Measurements from ENCODE around the gene UBE2H.

- TF ChIP-seq, protein P1, sequence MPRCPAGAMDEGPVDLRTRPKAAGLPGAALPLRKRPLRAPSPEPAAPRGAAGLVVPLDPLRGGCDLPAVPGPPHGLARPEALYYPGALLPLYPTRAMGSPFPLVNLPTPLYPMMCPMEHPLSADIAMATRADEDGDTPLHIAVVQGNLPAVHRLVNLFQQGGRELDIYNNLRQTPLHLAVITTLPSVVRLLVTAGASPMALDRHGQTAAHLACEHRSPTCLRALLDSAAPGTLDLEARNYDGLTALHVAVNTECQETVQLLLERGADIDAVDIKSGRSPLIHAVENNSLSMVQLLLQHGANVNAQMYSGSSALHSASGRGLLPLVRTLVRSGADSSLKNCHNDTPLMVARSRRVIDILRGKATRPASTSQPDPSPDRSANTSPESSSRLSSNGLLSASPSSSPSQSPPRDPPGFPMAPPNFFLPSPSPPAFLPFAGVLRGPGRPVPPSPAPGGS (IDR thresholded peaks at IDR 0.05; ENCODE audit: borderline replicate concordance, insufficient read depth, low read depth, low read length, poor library complexity, severe bottlenecking): no peak
- TF ChIP-seq POLR2AphosphoS5 (IDR thresholded peaks at IDR 0.05; ENCODE audit: low read length) (no peak), MYC (IDR thresholded peaks at IDR 0.05; ENCODE audit: insufficient read depth, insufficient read length, insufficient replicate concordance, low read length, severe bottlenecking) (no peak), BCL11A (IDR thresholded peaks at IDR 0.05; ENCODE audit: low read depth, low read length) (no peak), RAD21 (IDR thresholded peaks at IDR 0.05; ENCODE audit: insufficient read depth, low read depth, low read length) (no peak), ZNF24 (IDR thresholded peaks at IDR 0.05) (no peak), SMC3 (IDR thresholded peaks at IDR 0.05; ENCODE audit: borderline replicate concordance, low read length) (no peak), BHLHE40 (IDR thresholded peaks at IDR 0.05; ENCODE audit: borderline replicate concordance in 1 of 2, low read depth in 2 of 2, low read length in 1 of 2) (no peak), POLR2A (IDR thresholded peaks at IDR 0.05; ENCODE audit: low read depth, low read length) (no peak), SUZ12 (IDR thresholded peaks at IDR 0.05; ENCODE audit: unreplicated experiment) (no peak), ATF3 (IDR thresholded peaks at IDR 0.05; ENCODE audit: borderline replicate concordance, extremely low read depth, low read depth, low read length) (no peak), RFX5 (IDR thresholded peaks at IDR 0.05; ENCODE audit: low read depth, low read length) (no peak)
- TF ChIP-seq, protein P2, sequence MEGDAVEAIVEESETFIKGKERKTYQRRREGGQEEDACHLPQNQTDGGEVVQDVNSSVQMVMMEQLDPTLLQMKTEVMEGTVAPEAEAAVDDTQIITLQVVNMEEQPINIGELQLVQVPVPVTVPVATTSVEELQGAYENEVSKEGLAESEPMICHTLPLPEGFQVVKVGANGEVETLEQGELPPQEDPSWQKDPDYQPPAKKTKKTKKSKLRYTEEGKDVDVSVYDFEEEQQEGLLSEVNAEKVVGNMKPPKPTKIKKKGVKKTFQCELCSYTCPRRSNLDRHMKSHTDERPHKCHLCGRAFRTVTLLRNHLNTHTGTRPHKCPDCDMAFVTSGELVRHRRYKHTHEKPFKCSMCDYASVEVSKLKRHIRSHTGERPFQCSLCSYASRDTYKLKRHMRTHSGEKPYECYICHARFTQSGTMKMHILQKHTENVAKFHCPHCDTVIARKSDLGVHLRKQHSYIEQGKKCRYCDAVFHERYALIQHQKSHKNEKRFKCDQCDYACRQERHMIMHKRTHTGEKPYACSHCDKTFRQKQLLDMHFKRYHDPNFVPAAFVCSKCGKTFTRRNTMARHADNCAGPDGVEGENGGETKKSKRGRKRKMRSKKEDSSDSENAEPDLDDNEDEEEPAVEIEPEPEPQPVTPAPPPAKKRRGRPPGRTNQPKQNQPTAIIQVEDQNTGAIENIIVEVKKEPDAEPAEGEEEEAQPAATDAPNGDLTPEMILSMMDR (IDR thresholded peaks at IDR 0.05 in 2 of 3, conservative IDR thresholded peaks at IDR 0.05 in 1 of 3; ENCODE audit: control insufficient read depth in 2 of 3, extremely low read depth in 1 of 3, insufficient read depth in 1 of 3, low read depth in 3 of 3, low read length in 3 of 3): no peak
- TF ChIP-seq, protein P3, sequence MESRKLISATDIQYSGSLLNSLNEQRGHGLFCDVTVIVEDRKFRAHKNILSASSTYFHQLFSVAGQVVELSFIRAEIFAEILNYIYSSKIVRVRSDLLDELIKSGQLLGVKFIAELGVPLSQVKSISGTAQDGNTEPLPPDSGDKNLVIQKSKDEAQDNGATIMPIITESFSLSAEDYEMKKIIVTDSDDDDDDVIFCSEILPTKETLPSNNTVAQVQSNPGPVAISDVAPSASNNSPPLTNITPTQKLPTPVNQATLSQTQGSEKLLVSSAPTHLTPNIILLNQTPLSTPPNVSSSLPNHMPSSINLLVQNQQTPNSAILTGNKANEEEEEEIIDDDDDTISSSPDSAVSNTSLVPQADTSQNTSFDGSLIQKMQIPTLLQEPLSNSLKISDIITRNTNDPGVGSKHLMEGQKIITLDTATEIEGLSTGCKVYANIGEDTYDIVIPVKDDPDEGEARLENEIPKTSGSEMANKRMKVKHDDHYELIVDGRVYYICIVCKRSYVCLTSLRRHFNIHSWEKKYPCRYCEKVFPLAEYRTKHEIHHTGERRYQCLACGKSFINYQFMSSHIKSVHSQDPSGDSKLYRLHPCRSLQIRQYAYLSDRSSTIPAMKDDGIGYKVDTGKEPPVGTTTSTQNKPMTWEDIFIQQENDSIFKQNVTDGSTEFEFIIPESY (IDR thresholded peaks at IDR 0.05): no peak
Measured at GRCh38 chr7:129797214-129797789, 155.5 kb downstream of the UBE2H start.

Measured in GM12878 (cell line).